Caco-2 (cell line): ENCODE measurements around the gene ETNPPL. TPM values are rescaled to one million over a fixed set of nuclear protein-coding genes. Genes with fewer than 3 reads are reported as not detected.

Source experiments
- BruUV-seq: library from RNA; stranded (reverse); fragments of 400-500 nt; replicated peaks from 2 replicates; lab custom pipeline; 2021; lab: Mats Ljungman, UMichigan
- CTCF ChIA-PET: fragments of 300-600 bp; sonication (Branson Sonifier 250); formaldehyde crosslinking; loops from one replicate; lab custom pipeline; 2022; ENCODE audit warnings: antibody characterized with exemption; lab: Charles Lee
- POLR2A ChIA-PET: fragments of 300-600 bp; sonication (Branson Sonifier 250); formaldehyde crosslinking; loops from one replicate; lab custom pipeline; 2022; ENCODE audit warnings: antibody characterized with exemption; lab: Charles Lee
- DNase-seq, 2 experiments: peaks; one replicate each; pipeline versions ENCODE4 v3.0.0 to v3.0.0-alpha.2; 2020 to 2022
- H3K27me3 ChIP-seq: replicated peaks from 2 replicates; pipeline ENCODE4 v1.6.0; 2011; ENCODE audit warnings: low read length; ENCODE audit not compliant: control insufficient read depth, insufficient read depth
- H3K36me3 ChIP-seq: 2 replicates; pipeline ENCODE4 v1.5.1; 2011; ENCODE audit warnings: low read length; ENCODE audit not compliant: control insufficient read depth, insufficient read depth
- H3K4me1 ChIP-seq: fragments of 250-450 bp; sonication (Bioruptor Pico); 2 replicates; pipeline ENCODE4 v1.5.1; 2020; ENCODE audit warnings: mild to moderate bottlenecking
- H3K4me3 ChIP-seq: 2 replicates; pipeline ENCODE4 v1.5.1; 2011; ENCODE audit warnings: low read depth, mild to moderate bottlenecking, control low read depth, low read length
- H3K9me3 ChIP-seq: fragments of 250-450 bp; sonication (Bioruptor Pico); 2 replicates; pipeline ENCODE4 v1.5.1; 2020; ENCODE audit warnings: mild to moderate bottlenecking, moderate library complexity
- H3K27ac Mint-ChIP-seq: one replicate; pipeline ENCODE4 v1.8.0; 2022; ENCODE audit warnings: mixed read lengths; ENCODE audit not compliant: unreplicated experiment
- H3K27me3 Mint-ChIP-seq: one replicate; pipeline ENCODE4 v1.8.0; 2022; ENCODE audit warnings: mixed read lengths; ENCODE audit not compliant: insufficient read depth, unreplicated experiment
- H3K36me3 Mint-ChIP-seq: one replicate; pipeline ENCODE4 v1.8.0; 2022; ENCODE audit warnings: mild to moderate bottlenecking, mixed read lengths; ENCODE audit not compliant: insufficient read depth, unreplicated experiment
- H3K4me1 Mint-ChIP-seq: one replicate; pipeline ENCODE4 v1.8.0; 2022; ENCODE audit warnings: low read depth, mixed read lengths; ENCODE audit not compliant: unreplicated experiment
- H3K4me3 Mint-ChIP-seq: one replicate; pipeline ENCODE4 v1.8.0; 2022; ENCODE audit warnings: mild to moderate bottlenecking, moderate library complexity, mixed read lengths; ENCODE audit not compliant: unreplicated experiment
- H3K9me3 Mint-ChIP-seq: one replicate; pipeline ENCODE4 v1.8.0; 2022; ENCODE audit warnings: mixed read lengths; ENCODE audit not compliant: unreplicated experiment
- CTCF ChIP-seq, 2 experiments: fragments of 200-600 bp in 1 of 2; IDR thresholded peaks; 1 replicate in 1 of 2; 2 replicates in 1 of 2; pipeline versions ENCODE4 v1.5.1 to v1.8.0; 2011 to 2022; ENCODE audit warnings: antibody characterized with exemption in 1 of 2, control low read depth in 1 of 2, inconsistent platforms in 1 of 2, low read depth in 1 of 2, low read length in 1 of 2, mild to moderate bottlenecking in 1 of 2, moderate library complexity in 1 of 2; ENCODE audit not compliant: insufficient read depth in 1 of 2, severe bottlenecking in 1 of 2, unreplicated experiment in 1 of 2
- intact Hi-C: fragments of 100-400 bp; cut with micrococcal nuclease; formaldehyde crosslinking; loops from one replicate; pipeline ENCODE4 v1.10.0; 2022; ENCODE audit not compliant: unreplicated experiment
- total RNA-seq: library from RNA; stranded (reverse); gene quantifications from 2 replicates; pipeline ENCODE4 v1.2.3, GENCODE V29; 2022

The ETNPPL gene
- total RNA-seq, 1 experiment from 2014 or later, result not detected

GRCh38 chr4:108763226-108763593 is 357 bp upstream of the ETNPPL start:
- H3K27ac Mint-ChIP-seq, result no peak overlapping the region
- Histone ChIP-seq H3K4me3 (peak overlapping the region; percentile 42), H3K9me3 (no peaks in the 10 kb centered on the region), H3K36me3 (no peaks in the 10 kb centered on the region), H3K27me3 (peaks cover 1% of the 10 kb centered on the region; the same call in 1 of the 2 replicates), H3K4me1 (no peaks in the 10 kb centered on the region)
- CTCF ChIA-PET, result no interaction called here
- H3K4me1 Mint-ChIP-seq, result peaks cover 7% of the 10 kb centered on the region
- DNase-seq, result no peak
- no peak for TF ChIP-seq CTCF (IDR thresholded peaks at IDR 0.05; ENCODE audit: insufficient read depth in 1 of 2, low read depth in 1 of 2, low read length in 1 of 2, severe bottlenecking in 1 of 2, unreplicated experiment in 1 of 2)
- BruUV-seq, result no TSS peak
- POLR2A ChIA-PET, result no interaction called here
- H3K4me3 Mint-ChIP-seq, result peak overlapping the region; percentile 75
- peaks cover 13% of the 10 kb centered on the region for H3K27me3 Mint-ChIP-seq
- intact Hi-C loops, result loop anchor here (5.0 kb wide), 1 partner anchor 81 kb away; no protein-coding TSS in a partner anchor
- no peaks in the 10 kb centered on the region for H3K9me3 Mint-ChIP-seq
- no peaks in the 10 kb centered on the region for H3K36me3 Mint-ChIP-seq

- H3K4me3 ChIP-seq, result no peak overlapping the region
- POLR2A ChIA-PET, result no interaction called here
Measured at GRCh38 chr4:108758498-108758897, 4.4 kb downstream of the ETNPPL start.

GRCh38 chr4:108754327-108754726 is 8.5 kb downstream of the ETNPPL start:
- Histone ChIP-seq H3K4me3 (no peak overlapping the region), H3K27me3 (no peaks in the 10 kb centered on the region), H3K9me3 (no peaks in the 10 kb centered on the region), H3K36me3 (no peaks in the 10 kb centered on the region), H3K4me1 (no peaks in the 10 kb centered on the region)
- ChIA-PET POLR2A (no interaction called here), CTCF (no interaction called here)
- Mint-ChIP-seq H3K27me3 (peaks cover 11% of the 10 kb centered on the region), H3K4me3 (no peak overlapping the region), H3K36me3 (no peaks in the 10 kb centered on the region), H3K9me3 (no peaks in the 10 kb centered on the region), H3K4me1 (no peaks in the 10 kb centered on the region), H3K27ac (no peak overlapping the region)
- no peak for DNase-seq
- TF ChIP-seq CTCF (IDR thresholded peaks at IDR 0.05; ENCODE audit: insufficient read depth in 1 of 2, low read depth in 1 of 2, low read length in 1 of 2, severe bottlenecking in 1 of 2, unreplicated experiment in 1 of 2), result no peak
- intact Hi-C loops, result no loop called here
- no TSS peak for BruUV-seq

More at GRCh38 chr4:108758498-108758897, 4.4 kb downstream of the ETNPPL start:
- CTCF ChIA-PET, result no interaction called here
- Histone ChIP-seq H3K4me1 (no peaks in the 10 kb centered on the region), H3K9me3 (no peaks in the 10 kb centered on the region), H3K27me3 (peaks cover 1% of the 10 kb centered on the region; the same call in 1 of the 2 replicates), H3K36me3 (no peaks in the 10 kb centered on the region)
- intact Hi-C loops, result no loop called here
- Mint-ChIP-seq H3K27ac (no peak overlapping the region), H3K4me1 (peaks cover 7% of the 10 kb centered on the region), H3K9me3 (no peaks in the 10 kb centered on the region), H3K36me3 (no peaks in the 10 kb centered on the region), H3K27me3 (peaks cover 14% of the 10 kb centered on the region), H3K4me3 (no peak overlapping the region)
- BruUV-seq, result no TSS peak
- no peak for DNase-seq
- no peak for TF ChIP-seq CTCF (IDR thresholded peaks at IDR 0.05; ENCODE audit: insufficient read depth in 1 of 2, low read depth in 1 of 2, low read length in 1 of 2, severe bottlenecking in 1 of 2, unreplicated experiment in 1 of 2)
